ENCODE measurements around the gene KLHL14. TPM values are rescaled to one million over a fixed set of nuclear protein-coding genes. Genes with fewer than 3 reads are reported as not detected.
A peak's percentile ranks its signal among the peaks of the same experiment; 100 is the strongest.

Gene KLHL14
- total and polyA plus RNA-seq, 2 experiments from 2014 or later, result 0.44 to 1.9 TPM

DNA sequence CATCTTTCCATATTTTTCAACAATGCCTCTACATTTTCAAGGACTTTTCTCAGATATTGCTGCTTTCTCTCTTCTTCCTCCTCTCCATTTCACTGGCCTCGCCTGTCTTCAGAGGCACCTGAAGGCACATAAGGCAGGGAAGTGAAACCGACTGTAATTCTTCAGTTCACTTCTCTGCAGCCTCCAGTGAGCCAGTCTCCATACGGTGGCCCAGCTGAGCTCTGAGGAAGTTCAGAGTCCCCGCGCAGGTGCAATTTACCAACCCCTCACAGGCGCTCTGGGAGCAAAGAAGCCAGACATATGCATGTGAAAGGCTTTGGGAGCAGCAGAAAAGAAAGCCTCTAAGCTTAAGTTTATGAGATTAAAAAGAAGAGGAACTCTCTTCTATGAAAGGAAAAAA, 12.4 kb downstream of the KLHL14 start (continued):
- TF ChIP-seq, protein P1, sequence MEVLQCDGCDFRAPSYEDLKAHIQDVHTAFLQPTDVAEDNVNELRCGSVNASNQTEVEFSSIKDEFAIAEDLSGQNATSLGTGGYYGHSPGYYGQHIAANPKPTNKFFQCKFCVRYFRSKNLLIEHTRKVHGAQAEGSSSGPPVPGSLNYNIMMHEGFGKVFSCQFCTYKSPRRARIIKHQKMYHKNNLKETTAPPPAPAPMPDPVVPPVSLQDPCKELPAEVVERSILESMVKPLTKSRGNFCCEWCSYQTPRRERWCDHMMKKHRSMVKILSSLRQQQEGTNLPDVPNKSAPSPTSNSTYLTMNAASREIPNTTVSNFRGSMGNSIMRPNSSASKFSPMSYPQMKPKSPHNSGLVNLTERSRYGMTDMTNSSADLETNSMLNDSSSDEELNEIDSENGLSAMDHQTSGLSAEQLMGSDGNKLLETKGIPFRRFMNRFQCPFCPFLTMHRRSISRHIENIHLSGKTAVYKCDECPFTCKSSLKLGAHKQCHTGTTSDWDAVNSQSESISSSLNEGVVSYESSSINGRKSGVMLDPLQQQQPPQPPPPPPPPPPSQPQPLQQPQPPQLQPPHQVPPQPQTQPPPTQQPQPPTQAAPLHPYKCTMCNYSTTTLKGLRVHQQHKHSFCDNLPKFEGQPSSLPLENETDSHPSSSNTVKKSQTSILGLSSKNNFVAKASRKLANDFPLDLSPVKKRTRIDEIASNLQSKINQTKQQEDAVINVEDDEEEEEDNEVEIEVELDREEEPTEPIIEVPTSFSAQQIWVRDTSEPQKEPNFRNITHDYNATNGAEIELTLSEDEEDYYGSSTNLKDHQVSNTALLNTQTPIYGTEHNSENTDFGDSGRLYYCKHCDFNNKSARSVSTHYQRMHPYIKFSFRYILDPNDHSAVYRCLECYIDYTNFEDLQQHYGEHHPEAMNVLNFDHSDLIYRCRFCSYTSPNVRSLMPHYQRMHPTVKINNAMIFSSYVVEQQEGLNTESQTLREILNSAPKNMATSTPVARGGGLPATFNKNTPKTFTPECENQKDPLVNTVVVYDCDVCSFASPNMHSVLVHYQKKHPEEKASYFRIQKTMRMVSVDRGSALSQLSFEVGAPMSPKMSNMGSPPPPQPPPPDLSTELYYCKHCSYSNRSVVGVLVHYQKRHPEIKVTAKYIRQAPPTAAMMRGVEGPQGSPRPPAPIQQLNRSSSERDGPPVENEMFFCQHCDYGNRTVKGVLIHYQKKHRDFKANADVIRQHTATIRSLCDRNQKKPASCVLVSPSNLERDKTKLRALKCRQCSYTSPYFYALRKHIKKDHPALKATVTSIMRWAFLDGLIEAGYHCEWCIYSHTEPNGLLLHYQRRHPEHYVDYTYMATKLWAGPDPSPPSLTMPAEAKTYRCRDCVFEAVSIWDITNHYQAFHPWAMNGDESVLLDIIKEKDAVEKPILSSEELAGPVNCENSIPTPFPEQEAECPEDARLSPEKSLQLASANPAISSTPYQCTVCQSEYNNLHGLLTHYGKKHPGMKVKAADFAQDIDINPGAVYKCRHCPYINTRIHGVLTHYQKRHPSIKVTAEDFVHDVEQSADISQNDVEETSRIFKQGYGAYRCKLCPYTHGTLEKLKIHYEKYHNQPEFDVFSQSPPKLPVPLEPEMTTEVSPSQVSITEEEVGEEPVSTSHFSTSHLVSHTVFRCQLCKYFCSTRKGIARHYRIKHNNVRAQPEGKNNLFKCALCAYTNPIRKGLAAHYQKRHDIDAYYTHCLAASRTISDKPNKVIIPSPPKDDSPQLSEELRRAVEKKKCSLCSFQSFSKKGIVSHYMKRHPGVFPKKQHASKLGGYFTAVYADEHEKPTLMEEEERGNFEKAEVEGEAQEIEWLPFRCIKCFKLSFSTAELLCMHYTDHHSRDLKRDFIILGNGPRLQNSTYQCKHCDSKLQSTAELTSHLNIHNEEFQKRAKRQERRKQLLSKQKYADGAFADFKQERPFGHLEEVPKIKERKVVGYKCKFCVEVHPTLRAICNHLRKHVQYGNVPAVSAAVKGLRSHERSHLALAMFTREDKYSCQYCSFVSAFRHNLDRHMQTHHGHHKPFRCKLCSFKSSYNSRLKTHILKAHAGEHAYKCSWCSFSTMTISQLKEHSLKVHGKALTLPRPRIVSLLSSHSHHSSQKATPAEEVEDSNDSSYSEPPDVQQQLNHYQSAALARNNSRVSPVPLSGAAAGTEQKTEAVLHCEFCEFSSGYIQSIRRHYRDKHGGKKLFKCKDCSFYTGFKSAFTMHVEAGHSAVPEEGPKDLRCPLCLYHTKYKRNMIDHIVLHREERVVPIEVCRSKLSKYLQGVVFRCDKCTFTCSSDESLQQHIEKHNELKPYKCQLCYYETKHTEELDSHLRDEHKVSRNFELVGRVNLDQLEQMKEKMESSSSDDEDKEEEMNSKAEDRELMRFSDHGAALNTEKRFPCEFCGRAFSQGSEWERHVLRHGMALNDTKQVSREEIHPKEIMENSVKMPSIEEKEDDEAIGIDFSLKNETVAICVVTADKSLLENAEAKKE (CRISPR knock-in tag; IDR thresholded peaks at IDR 0.05), result peak; percentile 91

DNA sequence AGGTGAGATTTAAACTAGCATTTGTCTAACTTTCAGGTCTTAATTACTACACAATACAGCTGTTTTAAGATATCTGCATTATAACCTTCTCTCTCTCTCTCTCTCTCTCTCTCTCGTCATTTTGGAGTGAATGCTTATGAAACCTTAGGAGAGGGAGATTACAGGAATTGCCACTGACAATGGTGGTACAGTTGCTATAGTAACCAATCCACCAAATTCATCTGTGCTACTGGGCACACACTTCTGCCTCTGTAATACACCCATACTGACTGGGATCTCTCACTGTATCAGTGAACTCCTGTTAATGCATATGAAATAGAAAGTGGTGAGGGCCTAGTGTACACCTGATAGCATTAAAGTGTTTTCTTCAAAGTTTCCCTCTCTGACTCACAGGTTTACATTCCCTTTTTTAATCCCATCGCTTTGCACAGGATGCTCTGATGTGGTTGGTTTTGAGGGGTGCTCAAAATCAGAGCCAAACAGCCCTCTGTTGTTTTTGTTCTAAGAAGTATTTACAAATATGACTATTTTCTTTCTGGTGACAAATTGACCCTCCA, 13.1 kb downstream of the KLHL14 start:
- no peak overlapping the region for H2AFZ ChIP-seq
- H3K9me3 Mint-ChIP-seq, result no peaks in the 10 kb centered on the region
- H3K27ac Mint-ChIP-seq, result no peak overlapping the region
- H3K36me3 ChIP-seq (ENCODE audit: insufficient read depth), result no peaks in the 10 kb centered on the region
- H3K4me2 ChIP-seq, result no peak overlapping the region; the same call in 1 of the 2 replicates
- no peaks in the 10 kb centered on the region for H3K27me3 ChIP-seq (ENCODE audit: insufficient read depth)
- H3K27me3 Mint-ChIP-seq (ENCODE audit: insufficient read depth, low read depth, poor library complexity), result no peaks in the 10 kb centered on the region
- H3K4me1 Mint-ChIP-seq, result peaks cover 53% of the 10 kb centered on the region
- no peaks in the 10 kb centered on the region for H4K20me1 ChIP-seq (replicated peaks; ENCODE audit: insufficient read depth)
- H3K27ac ChIP-seq (ENCODE audit: low read depth), result no peak overlapping the region
- H3K4me3 Mint-ChIP-seq, result no peak overlapping the region
- peaks cover 28% of the 10 kb centered on the region for H3K4me1 ChIP-seq (ENCODE audit: insufficient read depth)
- no peaks in the 10 kb centered on the region for H3K9me2 ChIP-seq (ENCODE audit: insufficient read depth)
- peaks cover 3% of the 10 kb centered on the region; the same call in 2 of the 3 replicates for H3K36me3 Mint-ChIP-seq (ENCODE audit: low read depth)
- no peaks in the 10 kb centered on the region for H3K79me2 ChIP-seq (replicated peaks; ENCODE audit: insufficient read depth)
- H3K4me3 ChIP-seq, result no peak overlapping the region
- DNase-seq (ENCODE audit: low spot score) (no peak), ATAC-seq (no peak)
- H3F3A ChIP-seq (replicated peaks; ENCODE audit: low read depth), result no peaks in the 10 kb centered on the region
- TF ChIP-seq POLR2AphosphoS5 (IDR thresholded peaks at IDR 0.05; ENCODE audit: low read depth), result no peak
- no peak for TF ChIP-seq EZH2 (IDR thresholded peaks at IDR 0.05; ENCODE audit: low read depth, unreplicated experiment)
- no peak for TF ChIP-seq ZNF114 (CRISPR knock-in tag; IDR thresholded peaks at IDR 0.05)
- TF ChIP-seq JUNB (IDR thresholded peaks at IDR 0.05; ENCODE audit: unreplicated experiment), result no peak
- TF ChIP-seq CREB1 (CRISPR knock-in tag; IDR thresholded peaks at IDR 0.05; ENCODE audit: low read depth), result no peak
- TF ChIP-seq, protein P1 (CRISPR knock-in tag; IDR thresholded peaks at IDR 0.05), result no peak

Data from GM23338 (cell line).